CD4-positive, alpha-beta T cell (primary cell): Measurements from ENCODE around the gene ADCY5. TPM values are rescaled to one million over a fixed set of nuclear protein-coding genes. Genes with fewer than 3 reads are reported as not detected.

ENCODE experiments used
- ATAC-seq: fragments of 200-7000 bp; cut with Tn5 transposase; one replicate; pipeline ENCODE4 v1.10.0; 2022; ENCODE audit warnings: mild to moderate bottlenecking; ENCODE audit not compliant: poor library complexity
- CTCF ChIA-PET: fragments of 350-600 bp; sonication (Branson Sonifier 250); formaldehyde crosslinking; loops from one replicate; lab custom pipeline; 2021; ENCODE audit warnings: antibody characterized with exemption, inconsistent platforms; lab: Charles Lee
- POLR2A ChIA-PET: fragments of 350-600 bp; sonication (Branson Sonifier 250); formaldehyde crosslinking; loops from one replicate; lab custom pipeline; 2021; ENCODE audit warnings: antibody characterized with exemption, inconsistent platforms; lab: Charles Lee
- DNase-seq, 14 experiments: peaks; one replicate each; pipeline ENCODE4 v3.0.0-alpha.2; 2013 to 2020; ENCODE audit warnings: mixed read lengths in 2 of 14
- H3K27ac ChIP-seq, 2 donors: one replicate each; pipeline versions ENCODE4 v1.5.1 to v1.7.0; 2013; ENCODE audit warnings: low read length in 2 of 2, low read depth in 1 of 2, mild to moderate bottlenecking in 1 of 2
- H3K27me3 ChIP-seq, 2 experiments: 1 replicate in 1 of 2; 2 replicates in 1 of 2; pipeline versions ENCODE4 v1.6.1 to v1.7.0; 2013; ENCODE audit warnings: low read length in 2 of 2, control low read depth in 1 of 2, mild to moderate bottlenecking in 1 of 2, moderate library complexity in 1 of 2; ENCODE audit not compliant: insufficient read depth in 2 of 2, control insufficient read depth in 1 of 2
- H3K36me3 ChIP-seq: one replicate; pipeline ENCODE4 v1.6.1; 2013; ENCODE audit warnings: low read length, control low read depth; ENCODE audit not compliant: insufficient read depth
- H3K4me1 ChIP-seq: one replicate; pipeline ENCODE4 v1.6.1; 2013; ENCODE audit warnings: low read length, control low read depth; ENCODE audit not compliant: insufficient read depth
- H3K4me3 ChIP-seq: one replicate; pipeline ENCODE4 v1.5.1; 2013; ENCODE audit warnings: mild to moderate bottlenecking, low read length, moderate library complexity
- H3K9me3 ChIP-seq, 2 experiments: 1 replicate in 1 of 2; 2 replicates in 1 of 2; pipeline versions ENCODE4 v1.6.1 to v1.7.0; 2013; ENCODE audit warnings: low read length in 2 of 2, mild to moderate bottlenecking in 2 of 2, control low read depth in 1 of 2, moderate library complexity in 1 of 2; ENCODE audit not compliant: control insufficient read depth in 1 of 2, insufficient read depth in 1 of 2
- H3K27ac Mint-ChIP-seq: one replicate; pipeline ENCODE4 v1.8.0; 2020; ENCODE audit warnings: mixed read lengths
- H3K27me3 Mint-ChIP-seq: one replicate; pipeline ENCODE4 v1.8.0; 2021; ENCODE audit warnings: mixed read lengths
- H3K36me3 Mint-ChIP-seq: one replicate; pipeline ENCODE4 v1.8.0; 2021; ENCODE audit warnings: low read depth, mixed read lengths
- H3K4me1 Mint-ChIP-seq: one replicate; pipeline ENCODE4 v1.8.0; 2021; ENCODE audit warnings: low read depth, mixed read lengths
- H3K4me3 Mint-ChIP-seq: one replicate; pipeline ENCODE4 v1.8.0; 2020; ENCODE audit warnings: mild to moderate bottlenecking, mixed read lengths
- H3K9me3 Mint-ChIP-seq: one replicate; pipeline ENCODE4 v1.8.0; 2020; ENCODE audit warnings: mixed read lengths
- intact Hi-C, 2 experiments: fragments of 100-400 bp; cut with DNase I in 1 of 2; cut with micrococcal nuclease in 1 of 2; formaldehyde crosslinking; loops; one replicate each; pipeline versions ENCODE4 v1.15.1 to v1.9.0; 2023 to 2025; cut with DNase I, micrococcal nuclease
- total RNA-seq, 174 experiments: library from RNA in 2 of 174; stranded (reverse) in 2 of 174; gene quantifications; one replicate each; pipeline ENCODE4 v1.2.3 and lab custom pipeline; 2021 to 2026
- TF ChIP-seq, protein P1 (sequence below): fragments of 200-600 bp; IDR thresholded peaks from one replicate; pipeline ENCODE4 v1.8.0; 2022; ENCODE audit warnings: antibody characterized with exemption, mild to moderate bottlenecking

Gene ADCY5
- total RNA-seq, 2 experiments from 2014 or later: not detected

DNA sequence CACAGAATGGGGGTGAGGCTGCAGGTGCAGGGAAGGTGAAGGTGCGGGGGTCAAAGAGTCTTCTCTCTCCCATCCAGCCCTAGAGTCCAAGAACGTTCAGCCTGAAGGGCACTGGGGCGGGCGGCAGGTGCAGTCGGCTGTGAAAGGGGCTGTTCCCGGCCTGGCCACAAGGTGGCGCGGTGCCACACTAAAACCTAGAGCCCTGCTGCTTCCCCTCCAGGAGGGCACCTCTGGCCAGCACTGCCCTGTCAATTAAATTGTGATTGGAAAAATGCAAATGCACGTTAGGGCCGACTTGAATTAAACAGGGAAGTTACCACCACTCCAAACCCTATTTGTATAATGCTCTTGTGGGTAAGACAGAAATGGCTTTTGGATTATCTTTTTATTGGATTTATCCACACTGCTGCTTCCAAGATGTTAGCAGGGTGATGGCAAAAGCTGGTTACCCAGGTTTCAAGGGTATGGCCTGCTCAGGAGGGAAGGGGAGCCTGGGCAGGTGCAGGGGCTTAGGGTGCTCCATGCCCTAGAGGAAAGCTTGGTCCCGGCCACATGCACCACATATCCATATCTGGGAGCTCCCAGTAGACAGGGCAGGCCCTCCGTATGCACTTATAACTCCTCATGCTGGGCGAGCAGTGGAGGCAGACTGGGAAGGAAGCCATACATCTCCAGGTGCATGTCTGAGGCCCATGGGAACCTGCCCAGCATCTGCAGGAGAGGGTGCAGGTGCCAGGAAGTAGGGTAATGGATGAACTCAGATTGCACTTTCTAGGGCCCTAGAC, 119.8 kb downstream of the ADCY5 start:
- peaks cover 0 to 15% of the 10 kb centered on the region in 2 experiments for H3K9me3 ChIP-seq
- CTCF ChIA-PET: no interaction called here
- DNase-seq (peak; percentile 35 to 80 (median 67)), ATAC-seq (peak; percentile 63)
- Mint-ChIP-seq H3K4me3 (no peak overlapping the region), H3K4me1 (no peaks in the 10 kb centered on the region), H3K27me3 (no peaks in the 10 kb centered on the region), H3K36me3 (no peaks in the 10 kb centered on the region), H3K9me3 (no peaks in the 10 kb centered on the region), H3K27ac (no peak overlapping the region)
- H3K27ac ChIP-seq: no peak overlapping the region
- no peaks in the 10 kb centered on the region for H3K27me3 ChIP-seq
- no peak overlapping the region for H3K4me3 ChIP-seq
- intact Hi-C loops: loop anchor here (1.0 to 5.0 kb wide), 3 partner anchors 160 to 1782 kb away; partner anchors contain the start of gene POLQ (in 1 of the 2)
- H3K36me3 ChIP-seq: no peaks in the 10 kb centered on the region
- H3K4me1 ChIP-seq: peaks cover 3% of the 10 kb centered on the region
- TF ChIP-seq, protein P1, sequence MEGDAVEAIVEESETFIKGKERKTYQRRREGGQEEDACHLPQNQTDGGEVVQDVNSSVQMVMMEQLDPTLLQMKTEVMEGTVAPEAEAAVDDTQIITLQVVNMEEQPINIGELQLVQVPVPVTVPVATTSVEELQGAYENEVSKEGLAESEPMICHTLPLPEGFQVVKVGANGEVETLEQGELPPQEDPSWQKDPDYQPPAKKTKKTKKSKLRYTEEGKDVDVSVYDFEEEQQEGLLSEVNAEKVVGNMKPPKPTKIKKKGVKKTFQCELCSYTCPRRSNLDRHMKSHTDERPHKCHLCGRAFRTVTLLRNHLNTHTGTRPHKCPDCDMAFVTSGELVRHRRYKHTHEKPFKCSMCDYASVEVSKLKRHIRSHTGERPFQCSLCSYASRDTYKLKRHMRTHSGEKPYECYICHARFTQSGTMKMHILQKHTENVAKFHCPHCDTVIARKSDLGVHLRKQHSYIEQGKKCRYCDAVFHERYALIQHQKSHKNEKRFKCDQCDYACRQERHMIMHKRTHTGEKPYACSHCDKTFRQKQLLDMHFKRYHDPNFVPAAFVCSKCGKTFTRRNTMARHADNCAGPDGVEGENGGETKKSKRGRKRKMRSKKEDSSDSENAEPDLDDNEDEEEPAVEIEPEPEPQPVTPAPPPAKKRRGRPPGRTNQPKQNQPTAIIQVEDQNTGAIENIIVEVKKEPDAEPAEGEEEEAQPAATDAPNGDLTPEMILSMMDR: peak; percentile 86
- POLR2A ChIA-PET: no interaction called here

DNA sequence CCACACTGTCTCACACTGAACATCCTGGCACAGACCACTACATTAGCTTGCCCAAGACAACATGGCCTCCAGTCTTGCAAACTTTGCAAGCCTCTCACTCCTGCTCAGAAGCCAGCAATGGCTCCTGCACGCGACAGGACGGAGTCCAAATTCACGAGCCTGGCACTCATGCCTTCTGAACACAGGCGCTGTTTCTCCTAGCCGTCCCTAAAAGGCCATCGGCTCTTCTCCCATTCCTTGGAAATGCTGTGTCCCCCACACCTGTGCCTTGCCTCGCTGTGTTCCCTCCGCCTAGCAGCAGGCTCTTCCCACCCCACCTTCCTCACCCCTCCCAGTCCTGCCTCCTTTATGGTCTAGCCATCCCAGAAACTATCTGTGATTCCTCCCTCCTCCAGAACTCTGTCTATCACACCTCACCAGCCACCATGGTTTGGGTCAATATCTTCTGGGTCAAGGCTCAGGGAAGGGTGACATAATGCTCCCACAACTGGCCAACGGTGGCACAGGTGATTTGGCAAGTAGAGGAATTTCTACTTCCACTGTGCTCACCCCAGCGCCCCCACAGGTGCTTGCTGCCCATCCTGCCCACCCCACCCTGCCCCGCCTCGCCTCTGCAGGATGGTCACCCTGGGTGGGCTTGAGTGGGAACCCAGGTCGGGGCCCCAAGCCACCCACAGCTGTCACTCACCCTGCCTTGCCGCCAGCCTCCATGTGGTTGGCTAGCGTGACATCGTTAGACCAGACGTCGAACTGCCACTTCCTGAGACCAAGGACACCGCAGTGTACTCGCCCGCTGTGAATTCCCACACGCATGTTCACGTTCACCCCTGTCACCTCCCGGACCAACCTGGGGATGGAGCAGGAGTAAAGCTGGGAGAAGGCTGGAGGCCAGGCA, 120.7 kb downstream of the ADCY5 start:
- H3K4me3 Mint-ChIP-seq: no peak overlapping the region

DNA sequence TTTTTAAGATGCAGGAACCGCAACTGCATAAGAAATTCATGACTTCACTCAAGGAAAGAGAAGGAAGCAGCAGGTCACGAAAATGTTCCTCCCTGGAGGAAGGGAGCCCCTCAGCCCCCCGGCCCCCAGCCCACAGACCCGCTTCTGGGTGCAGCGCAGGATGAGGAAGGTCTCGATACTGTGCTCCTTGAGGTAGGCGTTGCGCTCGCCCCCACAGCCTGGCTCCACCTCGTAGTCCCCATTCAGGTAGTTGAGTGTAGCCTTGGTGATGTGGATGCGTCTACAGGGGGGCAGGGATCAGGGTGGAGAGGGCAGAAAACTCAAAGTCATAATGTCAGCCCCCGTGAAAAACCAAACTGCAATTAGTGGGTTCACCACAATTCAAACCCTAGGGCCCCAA, 121.4 kb downstream of the ADCY5 start:
- DNase-seq: no peak
- ChIA-PET POLR2A (no interaction called here), CTCF (no interaction called here)
- Histone ChIP-seq H3K4me1 (peaks cover 3% of the 10 kb centered on the region), H3K27me3 (no peaks in the 10 kb centered on the region), H3K9me3 (peaks cover 0 to 5% of the 10 kb centered on the region in 2 experiments), H3K27ac (no peak overlapping the region), H3K36me3 (no peaks in the 10 kb centered on the region), H3K4me3 (no peak overlapping the region)
- no peaks in the 10 kb centered on the region for H3K27me3 Mint-ChIP-seq
- no peaks in the 10 kb centered on the region for H3K9me3 Mint-ChIP-seq
- ATAC-seq: no peak
- no peaks in the 10 kb centered on the region for H3K4me1 Mint-ChIP-seq
- TF ChIP-seq, protein P1: no peak
- no peak overlapping the region for H3K4me3 Mint-ChIP-seq
- no peak overlapping the region for H3K27ac Mint-ChIP-seq
- intact Hi-C loops: loop anchor here in 1 of 2 experiments (5.0 kb wide), 1 partner anchor 1780 kb away; the partner anchor contains the start of gene POLQ
- no peaks in the 10 kb centered on the region for H3K36me3 Mint-ChIP-seq

More for the DNA sequence above, 120.7 kb downstream of the ADCY5 start:
- no peaks in the 10 kb centered on the region for H3K27me3 Mint-ChIP-seq
- CTCF ChIA-PET: no interaction called here
- intact Hi-C loops: loop anchor here in 1 of 2 experiments (5.0 kb wide), 1 partner anchor 1781 kb away; the partner anchor contains the start of gene POLQ
- no peak overlapping the region for H3K27ac Mint-ChIP-seq
- ATAC-seq (peak; percentile 14), DNase-seq (peak in 1 of 14 experiments; percentile 5)
- Histone ChIP-seq H3K27me3 (no peaks in the 10 kb centered on the region), H3K36me3 (no peaks in the 10 kb centered on the region), H3K27ac (no peak overlapping the region), H3K4me3 (no peak overlapping the region), H3K9me3 (peaks cover 0 to 12% of the 10 kb centered on the region in 2 experiments), H3K4me1 (peaks cover 3% of the 10 kb centered on the region)
- TF ChIP-seq, protein P1: no peak
- no peaks in the 10 kb centered on the region for H3K9me3 Mint-ChIP-seq
- no peaks in the 10 kb centered on the region for H3K36me3 Mint-ChIP-seq
- no peaks in the 10 kb centered on the region for H3K4me1 Mint-ChIP-seq
- POLR2A ChIA-PET: no interaction called here
